Astrocyte (in vitro differentiated cells and primary cell): ENCODE results near the gene GIPR.

Experiments
- EZH2 ChIP-seq: IDR thresholded peaks from 2 replicates; pipeline ENCODE4 v1.6.1; 2012; ENCODE audit warnings: mild to moderate bottlenecking, low read length, inconsistent platforms; ENCODE audit not compliant: insufficient read depth
- TF ChIP-seq, protein P1 (sequence below): IDR thresholded peaks from 2 replicates; pipeline ENCODE4 v1.5.1; 2011; ENCODE audit warnings: low read depth, mild to moderate bottlenecking, inconsistent platforms, low read length, moderate library complexity; ENCODE audit not compliant: insufficient read depth

DNA sequence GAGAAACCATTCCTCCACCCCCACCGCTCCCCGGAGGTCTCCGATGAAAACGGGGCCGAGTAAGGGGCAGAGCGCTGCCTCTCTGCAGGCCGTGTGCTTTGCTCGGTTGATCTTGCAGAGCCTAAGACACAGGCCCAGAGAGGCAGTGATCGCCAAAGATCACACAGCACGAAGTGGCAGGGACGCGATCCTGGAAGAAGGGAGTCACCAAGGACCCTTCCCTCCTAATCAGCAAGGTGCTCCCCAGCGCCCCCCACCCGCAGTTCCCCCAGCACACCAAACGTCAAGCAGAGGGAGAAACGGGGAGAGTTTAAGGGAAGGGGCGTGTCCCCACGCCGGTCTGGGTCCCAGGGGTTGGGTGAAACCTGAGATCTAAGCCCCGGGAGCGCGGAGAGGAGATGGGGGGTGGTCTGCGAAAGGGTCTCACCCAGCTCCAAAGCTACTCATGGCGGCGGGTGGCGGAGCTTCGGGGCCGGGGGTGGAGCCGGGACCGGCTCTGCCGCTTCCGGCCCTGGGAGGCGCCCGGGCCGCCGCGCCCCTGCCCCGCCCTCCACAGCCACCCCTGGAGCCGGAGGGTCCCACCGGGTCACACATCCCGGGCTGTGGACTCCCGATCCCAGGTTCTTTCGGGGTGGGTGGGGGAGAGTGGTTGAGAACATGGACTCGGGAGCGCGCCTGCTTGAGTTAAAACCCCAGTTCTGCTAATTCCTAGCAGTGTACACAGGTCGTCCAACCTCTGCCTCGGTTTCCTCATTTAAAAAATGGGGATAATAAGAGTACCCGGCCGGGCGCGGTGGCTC is 28.9 kb upstream of the GIPR start, which contains the start of gene EML2:
- TF ChIP-seq, protein P1, sequence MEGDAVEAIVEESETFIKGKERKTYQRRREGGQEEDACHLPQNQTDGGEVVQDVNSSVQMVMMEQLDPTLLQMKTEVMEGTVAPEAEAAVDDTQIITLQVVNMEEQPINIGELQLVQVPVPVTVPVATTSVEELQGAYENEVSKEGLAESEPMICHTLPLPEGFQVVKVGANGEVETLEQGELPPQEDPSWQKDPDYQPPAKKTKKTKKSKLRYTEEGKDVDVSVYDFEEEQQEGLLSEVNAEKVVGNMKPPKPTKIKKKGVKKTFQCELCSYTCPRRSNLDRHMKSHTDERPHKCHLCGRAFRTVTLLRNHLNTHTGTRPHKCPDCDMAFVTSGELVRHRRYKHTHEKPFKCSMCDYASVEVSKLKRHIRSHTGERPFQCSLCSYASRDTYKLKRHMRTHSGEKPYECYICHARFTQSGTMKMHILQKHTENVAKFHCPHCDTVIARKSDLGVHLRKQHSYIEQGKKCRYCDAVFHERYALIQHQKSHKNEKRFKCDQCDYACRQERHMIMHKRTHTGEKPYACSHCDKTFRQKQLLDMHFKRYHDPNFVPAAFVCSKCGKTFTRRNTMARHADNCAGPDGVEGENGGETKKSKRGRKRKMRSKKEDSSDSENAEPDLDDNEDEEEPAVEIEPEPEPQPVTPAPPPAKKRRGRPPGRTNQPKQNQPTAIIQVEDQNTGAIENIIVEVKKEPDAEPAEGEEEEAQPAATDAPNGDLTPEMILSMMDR = no peak
- no peak for TF ChIP-seq EZH2
